Measurements from ENCODE around the gene AMBN.
A peak's percentile ranks its signal among the peaks of the same experiment; 100 is the strongest.

Gene AMBN

GRCh38 chr4:70591955-70592582 is at the start of gene AMBN:
TSS of gene AMBN (plus strand) at chr4:70592256. CDS start at chr4:70592359, 103 bp downstream.
- no peak for DNase-seq

- DNase-seq: no peak
These were observed 47.7 kb upstream of the AMBN start for GRCh38 chr4:70544279-70544868.

DNA sequence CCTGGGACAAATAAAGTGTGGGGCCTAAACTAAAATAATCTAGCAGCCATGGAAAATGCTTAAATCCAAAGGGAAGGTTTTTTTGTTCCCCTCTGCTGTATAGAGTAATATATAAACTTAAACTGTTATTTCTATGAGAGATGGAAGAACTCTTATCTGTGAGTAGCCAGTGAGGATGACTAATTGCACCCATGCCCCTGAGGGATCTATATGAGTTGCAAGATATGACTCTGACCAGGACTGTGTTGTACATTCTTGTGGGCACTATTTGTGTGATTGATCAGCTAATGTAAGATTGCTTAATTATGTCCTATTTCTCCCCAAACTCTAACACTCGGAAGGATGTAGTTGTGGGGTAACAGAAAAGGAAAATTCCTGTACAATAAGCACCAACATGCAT is 35.2 kb upstream of the AMBN start:
- DNase-seq: no peak

DNA sequence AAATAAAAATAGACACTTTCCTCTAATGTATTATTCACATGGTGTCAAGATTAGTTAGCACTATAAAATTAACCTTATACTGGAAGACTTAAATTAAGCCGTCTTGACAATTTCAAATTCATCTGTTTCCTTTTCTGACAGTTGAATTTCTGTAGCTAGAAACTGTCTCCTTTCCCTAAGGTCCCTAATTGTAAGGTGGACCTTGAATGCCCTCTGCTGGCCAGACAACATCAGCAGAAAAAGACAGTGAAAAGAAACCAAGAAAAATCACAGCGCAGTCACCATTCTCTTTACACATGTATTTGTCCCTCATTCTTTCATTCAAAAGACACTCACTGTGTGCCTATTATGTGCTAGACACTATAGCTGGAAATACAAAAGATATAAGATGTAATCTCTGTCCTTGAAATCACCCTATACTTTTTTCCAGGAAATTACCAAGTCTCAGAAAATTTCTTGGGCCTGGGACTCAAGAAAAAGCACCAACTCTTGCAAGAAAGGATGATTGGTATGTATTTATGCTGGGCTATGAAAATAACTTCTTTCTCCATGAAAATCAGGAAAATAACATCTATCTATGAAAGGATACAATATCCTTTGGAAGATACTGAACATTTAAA is 32.7 kb upstream of the AMBN start:
- DNase-seq: no peak

- DNase-seq: no peak
These were observed 32.1 kb upstream of the AMBN start for GRCh38 chr4:70559924-70560323.

DNA sequence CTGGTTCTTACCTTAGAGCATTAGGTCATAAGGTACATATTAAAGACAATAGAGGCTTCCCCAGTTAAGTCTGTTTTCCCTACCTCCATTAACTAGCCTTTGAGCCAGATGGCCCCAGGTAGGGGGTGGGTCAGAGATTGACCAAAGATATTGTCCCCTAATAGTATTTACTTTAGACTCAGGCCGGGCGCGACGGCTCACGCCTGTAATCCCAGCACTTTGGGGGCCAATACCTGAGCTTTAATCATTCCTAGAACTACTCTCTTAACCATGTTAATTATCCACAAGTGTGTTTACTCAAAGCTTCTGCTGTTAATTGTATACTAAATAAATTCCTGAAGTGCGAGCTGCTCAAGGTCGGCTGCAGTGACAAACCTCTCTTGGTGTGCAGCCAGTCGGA is 28.0 kb upstream of the AMBN start:
- DNase-seq: no peak

- no peak for DNase-seq
These were observed 21.3 kb upstream of the AMBN start for GRCh38 chr4:70570796-70571195.

GRCh38 chr4:70571772-70572171 is 20.3 kb upstream of the AMBN start:
- DNase-seq: no peak

- no peak for DNase-seq
These were observed 16.1 kb upstream of the AMBN start for GRCh38 chr4:70575964-70576363.

GRCh38 chr4:70577220-70577927 is 14.7 kb upstream of the AMBN start:
- no peak for DNase-seq

DNA sequence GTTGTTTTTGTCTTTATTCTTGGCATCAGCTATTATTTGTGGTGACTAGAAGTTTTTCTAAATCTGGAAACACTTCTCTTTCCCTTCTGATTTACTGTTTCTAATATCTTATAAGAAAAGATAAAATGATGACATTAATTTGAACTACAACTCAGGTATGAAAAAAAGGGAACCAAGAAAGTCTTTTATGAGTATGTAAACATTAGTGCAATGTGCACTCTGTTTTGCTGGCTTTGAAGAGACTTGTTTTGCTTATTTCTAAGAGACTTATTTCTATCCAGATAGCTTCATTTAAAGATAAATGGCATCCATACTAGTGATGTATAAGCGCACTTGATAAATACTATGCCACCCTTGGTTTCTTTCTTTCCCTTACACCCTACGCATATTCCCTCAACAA is 10.1 kb upstream of the AMBN start:
- no peak for DNase-seq

DNA sequence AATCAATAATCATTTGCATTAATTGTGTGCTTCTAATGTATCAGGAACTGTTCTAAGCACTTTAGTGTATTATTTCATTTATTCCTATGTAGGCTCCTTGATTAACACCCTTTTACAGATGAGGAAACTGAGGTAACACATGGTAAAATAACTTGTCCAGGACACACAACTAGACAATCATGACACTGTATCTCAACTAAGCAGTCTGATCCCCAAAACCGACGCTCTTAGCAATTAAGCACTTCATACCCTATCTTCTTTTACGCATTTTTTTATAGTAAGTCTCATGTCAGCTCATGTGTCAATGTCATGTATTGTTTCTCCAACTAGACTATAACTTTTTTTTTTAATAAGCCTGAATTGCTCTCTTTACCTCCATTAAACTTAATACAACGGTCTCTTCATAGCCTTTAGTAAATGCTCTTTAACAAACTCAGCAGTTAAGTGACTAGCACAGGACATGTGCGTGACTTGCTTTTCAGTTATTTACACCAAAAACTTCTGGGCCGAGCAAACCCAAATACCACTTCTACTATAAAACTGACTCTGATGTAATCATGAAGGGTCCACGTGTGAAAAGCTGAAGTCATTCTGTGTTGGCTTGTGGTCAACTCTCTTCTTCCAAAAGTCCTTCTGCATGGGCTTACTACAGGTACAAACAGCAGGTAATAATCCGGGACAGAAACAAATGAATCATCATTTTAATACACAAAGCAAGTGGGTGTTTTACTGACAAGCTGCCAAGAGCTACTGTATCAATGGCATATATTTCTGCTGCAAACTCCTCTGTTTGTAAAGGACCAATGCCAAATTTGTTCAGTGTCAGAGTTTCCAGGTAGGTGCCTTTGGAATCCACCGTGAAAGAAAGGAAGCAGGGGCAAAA is 7.9 kb upstream of the AMBN start:
- no peak for DNase-seq

DNA sequence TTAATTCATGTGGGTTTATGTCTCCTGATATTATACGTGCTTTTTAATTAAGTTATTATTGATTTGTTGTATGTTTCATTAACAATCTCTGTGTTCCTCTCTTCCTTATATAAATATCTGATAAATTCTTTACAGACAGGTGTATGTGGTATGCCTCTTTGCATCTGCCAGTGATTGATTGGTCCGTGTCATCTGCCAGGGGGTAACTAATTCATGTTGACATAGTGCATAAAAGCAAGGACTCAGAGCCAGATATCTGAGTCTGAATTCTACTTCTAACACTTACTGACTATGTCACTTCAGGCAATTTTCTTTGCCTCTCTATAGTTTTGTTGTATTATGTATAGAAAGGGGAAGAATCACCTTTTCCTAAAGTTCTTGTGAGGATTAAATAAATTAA is 5.2 kb upstream of the AMBN start:
- DNase-seq: no peak

- no peak for DNase-seq
These were observed 2.3 kb upstream of the AMBN start for GRCh38 chr4:70589785-70590184.

GRCh38 chr4:70594196-70594595 is 2.1 kb downstream of the AMBN start:
- no peak for DNase-seq

DNA sequence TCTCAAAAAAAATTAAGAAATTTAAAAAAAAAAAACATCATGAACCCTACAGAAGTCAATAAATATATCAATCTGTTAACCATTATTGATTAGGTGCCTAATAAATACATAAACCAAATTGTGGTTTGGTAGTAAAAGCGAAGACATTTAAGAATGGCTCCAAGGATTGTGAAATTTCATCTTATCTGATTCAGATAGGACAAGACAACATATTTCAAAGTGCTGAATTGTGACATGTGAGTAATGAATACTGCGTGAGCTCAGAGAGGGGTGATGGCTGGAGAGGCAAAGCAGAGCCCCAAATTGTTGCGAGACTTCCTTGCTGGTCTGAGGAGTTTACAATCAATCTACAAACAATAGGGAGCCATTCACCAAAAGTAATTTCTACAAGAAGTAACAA is 8.2 kb downstream of the AMBN start:
- no peak for DNase-seq

DNA sequence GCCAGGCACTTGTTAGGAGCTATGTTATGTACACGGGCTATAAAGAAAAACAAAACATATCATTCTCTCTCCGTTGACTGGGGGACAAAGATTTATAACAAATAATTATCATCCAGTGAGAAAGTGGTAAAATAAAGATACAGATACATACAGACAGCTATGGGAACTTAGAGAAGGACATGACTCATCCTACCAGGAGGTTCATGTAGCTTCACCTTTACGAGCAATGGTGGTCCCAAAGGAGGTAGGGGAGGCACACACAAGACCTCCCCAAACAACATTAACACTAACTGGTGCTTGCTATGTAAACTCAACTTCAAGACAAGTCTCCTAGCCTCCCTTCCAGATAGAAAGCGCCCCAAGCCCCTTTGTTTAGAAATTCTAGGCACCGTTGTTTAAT is 8.9 kb downstream of the AMBN start:
- DNase-seq: no peak

GRCh38 chr4:70601422-70602039 is 9.5 kb downstream of the AMBN start:
- DNase-seq: peak; percentile 66

DNA sequence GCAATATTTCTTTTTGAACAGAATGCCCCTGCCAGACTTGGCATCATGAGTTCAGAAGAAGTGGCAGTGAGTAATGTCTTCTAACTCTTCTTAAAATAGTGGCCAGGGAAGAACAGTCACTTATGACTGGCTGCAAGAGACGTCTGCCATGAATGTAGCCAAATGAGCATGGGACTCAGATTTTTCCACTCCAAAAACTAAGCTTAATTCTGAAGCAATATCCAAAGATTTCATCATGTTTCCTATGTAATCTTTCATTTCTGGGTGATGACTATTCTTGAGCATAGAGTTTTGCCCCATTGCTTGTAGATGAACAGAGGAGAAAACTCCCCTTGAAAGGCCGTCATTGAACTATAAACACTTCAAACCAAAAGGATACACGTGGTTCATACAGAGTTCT is 11.8 kb downstream of the AMBN start:
- no peak for DNase-seq

- DNase-seq: no peak
These were observed 14.4 kb downstream of the AMBN start for GRCh38 chr4:70606459-70606858.

GRCh38 chr4:70607334-70607853 is 15.3 kb downstream of the AMBN start:
- no peak for DNase-seq

DNA sequence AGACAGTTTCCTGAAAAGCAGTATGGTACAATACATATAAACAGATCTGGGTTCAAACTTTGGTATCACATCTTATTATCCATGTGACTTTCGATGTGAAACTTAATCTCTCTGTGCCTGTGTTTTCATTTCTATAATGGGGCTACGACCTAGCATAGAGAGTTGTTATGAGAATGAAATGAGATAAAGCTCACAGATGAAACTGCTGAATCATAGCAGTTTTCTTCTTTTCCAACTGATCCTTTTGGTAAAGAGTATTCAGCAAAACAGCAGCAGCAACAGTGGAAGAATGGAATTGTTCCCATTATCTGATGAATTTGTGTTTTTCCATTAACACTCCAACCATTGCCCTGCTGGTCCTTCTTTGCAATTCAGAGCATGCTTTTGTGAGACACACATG is 16.3 kb downstream of the AMBN start:
- DNase-seq: no peak

All from activated CD8-positive, alpha-beta memory T cell treated with anti-CD3 and anti-CD28 coated beads, Interleukin-2, amount 50 U/mL, for 48 hours (primary cell).